ENCODE data around the gene CEP85. TPM values are rescaled to one million over a fixed set of nuclear protein-coding genes. Genes with fewer than 3 reads are reported as not detected.

Gene CEP85
- total and polyA plus RNA-seq, 2 of the 13 experiments (the other 11 are each of a cell fraction or from before 2014, with no cell fraction given): 16.1 to 26.7 TPM

- H3K4me1 ChIP-seq (ENCODE audit: insufficient read depth, low read length): peaks cover 4% of the 10 kb centered on the region
- in situ Hi-C loops (cut with HindIII; ENCODE audit: extremely low pct_ligation_motif_present, low pct_unique_long_range_greater_than_20kb): no loop called here
- intact Hi-C loops (cut with micrococcal nuclease; ENCODE audit: unreplicated experiment): no loop called here
- POLR2A ChIA-PET: no interaction called here
- no peak for ATAC-seq
- no peak overlapping the region for H3K9ac ChIP-seq (ENCODE audit: insufficient read depth, low read depth, low read length)
- 93% methylated on average over 3 of the region's 6 CpGs for WGBS (ENCODE audit: low lambda C conversion rate)
- no peaks in the 10 kb centered on the region for H3K27me3 ChIP-seq (ENCODE audit: control insufficient read depth in 1 of 2, insufficient read depth in 2 of 2, low read length in 2 of 2)
- no peak overlapping the region for H3K4me3 ChIP-seq (replicated peaks in 1 of 3; ENCODE audit: insufficient read depth in 1 of 3, low read depth in 2 of 3, low read length in 3 of 3)
- no peak overlapping the region for H3K27ac ChIP-seq (ENCODE audit: extremely low read length, insufficient read depth, low read length)
- CTCF ChIA-PET (ENCODE audit: low intra/inter-chr PET ratio, low total read pairs): no interaction called here
- BruUV-seq (replicated peaks): no TSS peak
- FAIRE-seq: no peak
- peaks cover 0 to 1% of the 10 kb centered on the region in 2 experiments; a peak in 1 of 5 replicates for H3K36me3 ChIP-seq (replicated peaks in 1 of 2; ENCODE audit: control insufficient read depth in 1 of 2, insufficient read depth in 2 of 2, low read length in 2 of 2)
- no peaks in the 10 kb centered on the region for H3K9me3 ChIP-seq (ENCODE audit: low read length)
- no peak overlapping the region for H2AFZ ChIP-seq (ENCODE audit: low read length)
- no peak overlapping the region for H3K4me2 ChIP-seq (ENCODE audit: low read depth, low read length)
- DNase-seq (ENCODE audit: low spot score): no peak
- H3K79me2 ChIP-seq (ENCODE audit: insufficient read depth, low read length): no peaks in the 10 kb centered on the region
- H4K20me1 ChIP-seq (ENCODE audit: insufficient read depth, low read length): no peaks in the 10 kb centered on the region
- TF ChIP-seq SNAPC5 (CRISPR knock-in tag; IDR thresholded peaks at IDR 0.05; ENCODE audit: borderline replicate concordance): no peak
- TF ChIP-seq HNRNPL (IDR thresholded peaks at IDR 0.05; ENCODE audit: low read depth, low read length): no peak
- TF ChIP-seq DMAP1 (CRISPR knock-in tag; IDR thresholded peaks at IDR 0.05): no peak
- TF ChIP-seq KDM1A (CRISPR knock-in tag; IDR thresholded peaks at IDR 0.05): no peak
- TF ChIP-seq ZBTB4 (CRISPR knock-in tag; IDR thresholded peaks at IDR 0.05; ENCODE audit: borderline replicate concordance): no peak
- TF ChIP-seq ZNF547 (CRISPR knock-in tag; IDR thresholded peaks at IDR 0.05): no peak
- no peak for TF ChIP-seq MAF1 (CRISPR knock-in tag; IDR thresholded peaks at IDR 0.05; ENCODE audit: borderline replicate concordance)
- TF ChIP-seq ZNF432 (CRISPR knock-in tag; IDR thresholded peaks at IDR 0.05; ENCODE audit: borderline replicate concordance): no peak
- TF ChIP-seq MBNL3 (CRISPR knock-in tag; conservative IDR thresholded peaks at IDR 0.05): no peak
- no peak for TF ChIP-seq ADNP (CRISPR knock-in tag; IDR thresholded peaks at IDR 0.05)
- no peak for TF ChIP-seq ZMYM3 (CRISPR knock-in tag; IDR thresholded peaks at IDR 0.05)
- no peak for TF ChIP-seq PAWR (CRISPR knock-in tag; IDR thresholded peaks at IDR 0.05; ENCODE audit: borderline replicate concordance)
- TF ChIP-seq CENPX (CRISPR knock-in tag; IDR thresholded peaks at IDR 0.05): no peak
- no peak for TF ChIP-seq ZXDC (CRISPR knock-in tag; IDR thresholded peaks at IDR 0.05)
- TF ChIP-seq ZNF792 (CRISPR knock-in tag; IDR thresholded peaks at IDR 0.05): no peak
- TF ChIP-seq NR0B2 (CRISPR knock-in tag; IDR thresholded peaks at IDR 0.05): no peak
- TF ChIP-seq ZBTB25 (CRISPR knock-in tag; IDR thresholded peaks at IDR 0.05): no peak
- no peak for TF ChIP-seq ZNF639 (CRISPR knock-in tag; conservative IDR thresholded peaks at IDR 0.05)
Measured at GRCh38 chr1:26297791-26298124, 63.8 kb downstream of the CEP85 start.

Measured in HepG2 (cell line).